Measurements from ENCODE around the gene CDKL2. TPM values are rescaled to one million over a fixed set of nuclear protein-coding genes. Genes with fewer than 3 reads are reported as not detected.

The CDKL2 gene
- polyA plus RNA-seq, 1 donor (not counting 4 experiments of a cell fraction or from before 2014, with no cell fraction given), result 0.64 TPM

- no peaks in the 10 kb centered on the region for H3K79me2 ChIP-seq (ENCODE audit: control insufficient read depth, insufficient read depth, low read length)
- H3K27me3 ChIP-seq (ENCODE audit: control insufficient read depth, extremely low read depth, insufficient read depth, low read length), result no peaks in the 10 kb centered on the region
- H3K27ac ChIP-seq (ENCODE audit: control insufficient read depth, insufficient read depth, low read length), result no peak overlapping the region
- dilution Hi-C loops (cut with MboI; ENCODE audit: extremely low pct_ligation_motif_present, low sequenced_read_pairs), result no loop called here
- no peak overlapping the region for H2AFZ ChIP-seq (ENCODE audit: control insufficient read depth, low read length)
- no peak for DNase-seq (ENCODE audit: low read depth, low spot score)
- no peak for FAIRE-seq
- TF ChIP-seq CTCF (optimal IDR thresholded peaks at IDR 0.05 in 1 of 3, IDR thresholded peaks at IDR 0.05 in 1 of 3, conservative IDR thresholded peaks at IDR 0.05 in 1 of 3; ENCODE audit: extremely low read depth in 1 of 3, insufficient read depth in 2 of 3, low read length in 3 of 3), result no peak
- TF ChIP-seq EZH2 (IDR thresholded peaks at IDR 0.05; ENCODE audit: low read length), result no peak
- H4K20me1 ChIP-seq (ENCODE audit: control insufficient read depth, extremely low read depth, insufficient read depth, low read length), result no peaks in the 10 kb centered on the region
- peaks cover 8% of the 10 kb centered on the region for H3K4me1 ChIP-seq (ENCODE audit: control insufficient read depth, extremely low read depth, insufficient read depth, low read length)
- H3K4me2 ChIP-seq (ENCODE audit: control insufficient read depth, extremely low read depth, insufficient read depth, low read depth, low read length), result no peak overlapping the region
- no peaks in the 10 kb centered on the region for H3K9me1 ChIP-seq (ENCODE audit: control insufficient read depth, extremely low read depth, insufficient read depth, low read length)
- H3K9ac ChIP-seq (ENCODE audit: control insufficient read depth, extremely low read depth, insufficient read depth, low read length), result no peak overlapping the region
- no peaks in the 10 kb centered on the region for H3K9me3 ChIP-seq (ENCODE audit: control insufficient read depth, low read depth, low read length)
- H3K36me3 ChIP-seq (ENCODE audit: control insufficient read depth in 2 of 2, extremely low read depth in 1 of 2, insufficient read depth in 2 of 2, low read length in 2 of 2), result peaks cover 0 to 3% of the 10 kb centered on the region in 2 experiments
- no peak overlapping the region for H3K4me3 ChIP-seq (ENCODE audit: control insufficient read depth in 2 of 3, extremely low read depth in 1 of 3, insufficient read depth in 2 of 3, low read depth in 1 of 3, low read length in 3 of 3)
Observed at GRCh38 chr4:75678473-75678872, 48.1 kb upstream of the CDKL2 start.

GRCh38 chr4:75675004-75675531 lies 44.7 kb upstream of the CDKL2 start:
- Histone ChIP-seq H3K4me3 (ENCODE audit: control insufficient read depth in 2 of 3, extremely low read depth in 1 of 3, insufficient read depth in 2 of 3, low read depth in 1 of 3, low read length in 3 of 3) (no peak overlapping the region), H3K79me2 (ENCODE audit: control insufficient read depth, insufficient read depth, low read length) (peaks cover 30% of the 10 kb centered on the region), H3K4me1 (ENCODE audit: control insufficient read depth, extremely low read depth, insufficient read depth, low read length) (peaks cover 21% of the 10 kb centered on the region), H3K27me3 (ENCODE audit: control insufficient read depth, extremely low read depth, insufficient read depth, low read length) (no peaks in the 10 kb centered on the region), H3K9ac (ENCODE audit: control insufficient read depth, extremely low read depth, insufficient read depth, low read length) (no peak overlapping the region), H3K9me3 (ENCODE audit: control insufficient read depth, low read depth, low read length) (no peaks in the 10 kb centered on the region), H2AFZ (ENCODE audit: control insufficient read depth, low read length) (no peak overlapping the region), H3K4me2 (ENCODE audit: control insufficient read depth, extremely low read depth, insufficient read depth, low read depth, low read length) (no peak overlapping the region), H4K20me1 (ENCODE audit: control insufficient read depth, extremely low read depth, insufficient read depth, low read length) (no peaks in the 10 kb centered on the region), H3K9me1 (ENCODE audit: control insufficient read depth, extremely low read depth, insufficient read depth, low read length) (no peaks in the 10 kb centered on the region), H3K36me3 (ENCODE audit: control insufficient read depth in 2 of 2, extremely low read depth in 1 of 2, insufficient read depth in 2 of 2, low read length in 2 of 2) (no peaks in the 10 kb centered on the region), H3K27ac (ENCODE audit: control insufficient read depth, insufficient read depth, low read length) (no peak overlapping the region)
- FAIRE-seq, result no peak
- dilution Hi-C loops (cut with MboI; ENCODE audit: extremely low pct_ligation_motif_present, low sequenced_read_pairs), result no loop called here
- TF ChIP-seq EZH2 (IDR thresholded peaks at IDR 0.05; ENCODE audit: low read length), result no peak
- TF ChIP-seq CTCF (optimal IDR thresholded peaks at IDR 0.05 in 1 of 3, IDR thresholded peaks at IDR 0.05 in 1 of 3, conservative IDR thresholded peaks at IDR 0.05 in 1 of 3; ENCODE audit: extremely low read depth in 1 of 3, insufficient read depth in 2 of 3, low read length in 3 of 3), result no peak
- DNase-seq (ENCODE audit: low read depth, low spot score), result no peak
